G401 (cell line): ENCODE measurements around the gene CDHR2. TPM values are rescaled to one million over a fixed set of nuclear protein-coding genes. Genes with fewer than 3 reads are reported as not detected.
A peak's percentile ranks its signal among the peaks of the same experiment; 100 is the strongest.

Experiments used
- DNase-seq: peaks from one replicate; pipeline ENCODE4 v3.0.0-alpha.2; 2015; ENCODE audit warnings: low spot score
- in situ Hi-C: cut with HindIII; loops from 2 replicates; pipeline ENCODE4 v1.10.0; 2016; ENCODE audit warnings: low sequenced_read_pairs, mixed read lengths
- total RNA-seq: library from RNA; depleted of rRNA; stranded (reverse); fragments of >200 nt; shearing (Covaris generic); gene quantifications from 2 replicates; pipeline ENCODE4 v1.2.3, GENCODE V29; 2014

Gene CDHR2
- total RNA-seq, 1 experiment from 2014 or later = not detected

DNA sequence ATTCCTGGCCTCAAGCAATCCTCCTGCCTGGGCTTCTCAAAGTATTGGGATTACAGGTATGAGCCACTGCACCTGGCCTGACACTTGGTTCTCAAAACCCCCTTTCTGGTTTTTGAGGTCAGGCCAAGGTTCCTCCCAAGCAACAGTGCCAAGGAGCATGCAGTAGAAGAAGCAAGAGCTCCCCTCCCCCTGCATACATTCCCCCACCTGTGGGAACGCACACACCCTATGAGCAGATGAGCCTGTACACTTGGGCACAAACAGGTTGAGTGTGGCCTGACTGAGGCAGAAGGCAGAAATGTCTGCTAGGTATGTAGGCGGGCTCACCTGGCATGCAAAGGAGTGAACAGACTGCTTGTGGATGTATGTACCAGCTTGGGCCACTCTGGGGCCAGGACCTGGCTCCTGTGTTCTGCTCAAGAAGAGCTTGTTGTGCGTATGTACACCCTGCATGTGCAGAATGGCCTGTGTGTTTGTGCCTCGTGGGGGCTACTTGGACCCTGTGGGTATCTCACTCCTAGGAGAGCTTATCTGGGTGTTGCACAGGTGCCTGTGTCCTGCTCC is 59.1 kb downstream of the CDHR2 start:
- in situ Hi-C loops = no loop called here
- DNase-seq = peak; percentile 64

GRCh38 chr5:176608937-176609723 is 60.0 kb downstream of the CDHR2 start:
- in situ Hi-C loops = no loop called here
- peak; percentile 43 for DNase-seq

DNA sequence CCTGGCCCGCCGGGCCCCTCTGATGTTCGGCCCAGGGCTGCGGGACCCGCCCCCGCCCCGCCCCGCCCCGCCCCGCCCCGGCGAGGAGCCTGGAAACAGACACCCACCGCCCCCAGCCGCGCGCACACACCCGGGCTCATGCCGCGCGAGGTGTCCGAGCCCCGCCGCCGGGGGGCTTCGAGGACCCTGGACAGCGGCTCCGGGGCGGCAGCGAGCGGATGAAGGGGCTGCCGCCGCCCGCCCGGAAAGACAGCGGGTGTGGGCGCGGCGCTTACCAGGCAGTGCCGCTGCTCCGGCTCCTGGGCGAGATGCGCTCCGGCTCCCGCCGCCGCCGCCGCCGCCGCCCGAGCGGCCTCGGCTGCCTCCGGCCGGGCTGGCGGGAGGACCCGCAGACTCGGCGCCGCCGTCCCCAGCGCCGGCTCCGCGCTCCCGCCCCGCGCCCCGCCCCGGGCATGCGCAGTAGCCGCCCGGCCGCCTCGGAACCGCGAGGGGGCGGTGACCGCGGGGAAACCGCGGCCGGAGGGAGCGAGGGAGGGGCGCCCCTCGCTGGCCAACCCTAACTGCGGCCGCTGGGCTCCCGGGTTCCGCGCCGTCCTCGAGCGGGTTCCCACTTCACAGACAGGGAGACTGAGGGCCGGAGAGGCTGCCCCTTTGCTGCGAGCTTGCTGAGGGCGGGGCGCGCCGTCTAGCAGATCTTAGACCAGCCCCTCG is 60.7 kb downstream of the CDHR2 start, which contains the start of gene GPRIN1:
Gene GPRIN1 (minus strand): TSS at position 433 of the 711 bp plus-strand sequence. CDS start 10,322 bp downstream, outside the sequence.
- DNase-seq = peak; percentile 72
- in situ Hi-C loops = no loop called here

DNA sequence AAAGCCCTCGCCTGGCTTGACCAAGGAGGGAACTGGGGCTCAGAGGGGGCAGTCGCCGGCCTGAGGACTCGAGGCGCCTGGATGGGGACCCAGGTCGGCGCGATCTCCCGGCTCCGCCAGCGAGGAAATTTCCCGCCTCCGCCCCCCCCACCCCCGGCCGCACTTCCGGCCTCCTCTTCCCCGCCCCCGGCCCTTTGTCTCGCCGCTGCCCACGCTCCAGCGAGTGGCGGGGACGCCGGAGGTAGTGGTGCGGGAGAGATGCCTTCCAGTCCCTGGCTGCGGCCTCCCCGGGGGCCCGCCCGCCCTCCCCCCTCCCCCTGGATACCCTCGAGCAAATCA is 61.3 kb downstream of the CDHR2 start:
- DNase-seq = no peak
- in situ Hi-C loops = no loop called here

GRCh38 chr5:176611435-176611834 is 62.3 kb downstream of the CDHR2 start:
- peak; percentile 50 for DNase-seq

GRCh38 chr5:176612008-176612407 is 62.9 kb downstream of the CDHR2 start:
- in situ Hi-C loops = no loop called here
- no peak for DNase-seq

More at GRCh38 chr5:176611435-176611834, 62.3 kb downstream of the CDHR2 start:
- in situ Hi-C loops = no loop called here

DNA sequence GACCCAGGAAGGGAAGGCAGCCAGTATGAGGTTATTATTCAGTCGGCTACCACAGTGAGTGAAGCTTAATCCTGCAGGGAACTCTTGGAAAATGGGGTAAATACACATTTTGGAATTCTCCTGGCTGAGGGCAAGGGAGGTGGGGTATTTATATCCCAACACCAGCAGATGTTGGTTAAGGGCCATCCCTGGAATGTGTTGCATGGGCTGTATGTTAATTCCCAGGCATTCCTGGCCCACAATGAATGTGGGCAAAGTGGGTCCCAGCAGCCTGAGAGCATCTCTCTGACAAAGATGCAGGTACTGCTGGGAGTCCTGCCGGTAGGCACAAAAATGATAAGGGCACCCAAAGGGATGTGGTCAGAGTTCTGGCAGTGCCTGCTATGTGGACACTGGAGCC is 63.7 kb downstream of the CDHR2 start:
- in situ Hi-C loops = no loop called here
- no peak for DNase-seq

- DNase-seq = no peak
- in situ Hi-C loops = no loop called here
Measured at GRCh38 chr5:176614805-176615478, 65.8 kb downstream of the CDHR2 start.

DNA sequence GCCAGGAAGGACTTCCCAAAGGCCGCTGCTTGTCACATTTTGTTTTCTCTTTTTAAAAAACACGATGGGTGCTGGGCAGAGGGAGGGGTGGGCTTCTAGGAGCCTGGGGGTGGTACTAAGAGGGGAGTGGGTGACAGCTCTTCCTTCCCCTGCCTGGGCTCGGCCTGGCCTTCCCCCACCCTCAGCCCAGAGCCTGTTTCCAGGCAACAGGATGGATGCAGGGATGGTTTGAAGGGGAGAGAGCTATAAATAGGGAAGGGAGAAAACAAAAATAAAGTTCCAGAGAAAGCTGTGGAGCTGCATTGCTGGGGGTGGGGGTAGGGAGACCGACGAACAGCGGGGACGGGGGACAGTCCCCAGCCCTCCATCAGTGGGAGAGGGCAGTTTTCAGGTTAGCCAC is 67.4 kb downstream of the CDHR2 start:
- DNase-seq = no peak
- in situ Hi-C loops = no loop called here

GRCh38 chr5:176618783-176619182 is 69.6 kb downstream of the CDHR2 start:
- DNase-seq = no peak
- in situ Hi-C loops = no loop called here

DNA sequence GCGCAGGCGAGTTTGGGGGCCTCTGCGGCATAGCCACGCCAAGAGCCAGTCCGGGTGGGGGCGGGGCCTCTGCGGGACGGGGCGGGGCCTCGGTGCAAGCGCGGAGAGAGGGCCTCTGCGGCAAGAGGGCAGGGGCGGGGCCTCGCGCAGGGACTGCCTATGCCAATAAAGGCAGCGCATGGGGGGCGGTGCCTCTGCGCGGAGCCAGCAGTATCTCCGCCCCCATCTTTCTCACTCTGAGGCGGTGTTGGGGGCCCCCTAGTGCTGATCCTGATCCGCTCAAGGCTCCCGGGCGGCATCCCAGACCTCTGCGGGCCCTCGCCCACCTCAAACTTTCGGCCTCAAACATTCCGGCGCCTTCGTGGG is 70.0 kb downstream of the CDHR2 start:
- DNase-seq = peak; percentile 92
- in situ Hi-C loops = no loop called here

DNA sequence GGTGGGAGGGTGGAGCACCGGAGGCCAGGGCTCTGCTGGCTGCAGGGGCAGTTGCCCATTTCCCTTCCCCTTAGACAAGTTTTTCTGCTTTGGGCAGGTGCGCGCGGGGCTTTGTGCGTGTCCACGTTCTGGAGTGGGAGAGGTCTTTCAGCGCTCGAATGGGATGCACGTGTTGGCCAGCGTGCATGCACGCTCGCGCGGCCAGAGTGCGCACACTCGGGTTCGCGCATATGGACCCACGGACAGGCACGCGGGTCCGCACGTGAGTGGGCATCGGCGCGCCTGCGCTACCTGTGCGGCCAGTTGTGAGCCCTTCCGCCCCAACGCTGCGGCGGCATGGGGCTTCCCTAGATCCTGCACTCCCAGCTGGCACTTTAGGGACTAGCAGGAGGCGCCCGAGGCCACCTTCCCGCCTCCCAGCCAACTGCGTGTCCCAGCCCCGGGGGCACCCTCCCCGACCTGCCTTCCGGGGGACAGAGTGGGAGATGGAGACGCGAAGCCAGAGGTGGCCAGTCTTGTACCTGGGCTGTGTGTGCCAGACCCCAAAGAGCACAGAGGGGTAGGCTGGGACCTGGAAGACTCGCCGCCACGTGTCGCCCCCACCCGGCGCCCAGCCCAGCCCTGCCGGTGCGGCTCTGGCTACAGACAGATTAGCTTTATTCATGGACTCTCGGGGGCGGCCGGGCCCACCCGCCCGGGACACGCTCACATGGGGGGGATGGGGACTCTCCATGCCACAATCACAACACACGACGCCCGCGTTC is 70.6 kb downstream of the CDHR2 start:
- in situ Hi-C loops = no loop called here
- DNase-seq = no peak

- DNase-seq = no peak
- in situ Hi-C loops = no loop called here
Measured at GRCh38 chr5:176620333-176620981, 71.3 kb downstream of the CDHR2 start.

DNA sequence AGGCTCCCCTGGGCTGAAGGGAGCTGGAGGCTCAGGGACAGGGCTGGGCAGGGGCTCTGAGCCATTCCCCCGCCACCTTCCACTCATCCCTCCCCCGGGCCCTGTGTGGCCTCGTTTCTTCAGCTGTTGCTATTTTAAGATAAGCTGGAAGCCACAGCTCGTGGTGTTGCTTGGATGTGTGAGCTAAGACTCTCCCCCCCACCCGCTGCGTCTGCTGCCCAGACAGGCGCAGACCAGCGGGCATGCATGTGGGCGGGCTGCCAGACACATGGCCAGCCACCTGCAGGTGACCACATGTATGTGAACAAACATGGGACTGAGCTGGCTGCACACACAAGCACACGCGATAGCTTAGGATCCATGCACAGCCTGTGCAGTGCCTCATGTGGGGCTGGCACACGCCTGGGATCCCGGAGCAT is 72.5 kb downstream of the CDHR2 start:
- in situ Hi-C loops = no loop called here
- peak; percentile 80 for DNase-seq

DNA sequence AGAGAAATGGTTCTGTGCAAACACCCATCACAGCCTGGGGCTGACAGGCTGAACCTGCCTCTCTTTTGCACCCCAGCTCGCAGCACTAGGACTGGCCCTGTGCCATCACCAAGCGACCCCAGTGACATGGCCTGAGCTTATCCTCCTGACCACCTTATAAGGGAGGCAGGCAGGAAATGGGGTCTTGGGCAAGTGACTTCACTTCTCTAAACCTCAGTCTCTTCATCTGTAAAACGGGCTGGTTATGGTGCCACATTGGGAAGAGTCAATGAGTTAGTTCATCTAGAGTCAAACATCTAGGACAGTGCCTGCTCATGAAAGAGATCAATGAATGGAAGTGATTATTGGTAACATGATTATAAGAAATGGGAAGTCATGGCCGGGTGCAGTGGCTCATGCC is 75.0 kb downstream of the CDHR2 start:
- in situ Hi-C loops = no loop called here
- DNase-seq = no peak

- in situ Hi-C loops = no loop called here
- DNase-seq = no peak
Measured at GRCh38 chr5:176624938-176625337, 75.8 kb downstream of the CDHR2 start.

- in situ Hi-C loops = no loop called here
Measured at GRCh38 chr5:176625512-176625911, 76.4 kb downstream of the CDHR2 start.

GRCh38 chr5:176625966-176626875 is 77.1 kb downstream of the CDHR2 start:
- no peak for DNase-seq
- in situ Hi-C loops = no loop called here

More at GRCh38 chr5:176625512-176625911, 76.4 kb downstream of the CDHR2 start:
- no peak for DNase-seq
